Smooth muscle cell of the coronary artery (primary cell): Measurements from ENCODE around the gene ACBD4. TPM values are rescaled to one million over a fixed set of nuclear protein-coding genes. Genes with fewer than 3 reads are reported as not detected.

Experiments used
- total RNA-seq: library from RNA; depleted of rRNA; stranded (reverse); fragments of >200 nt; gene quantifications from 2 replicates; pipeline ENCODE4 v1.2.3, GENCODE V29; 2014; ENCODE audit warnings: low replicate concordance

Gene ACBD4
- 4.3 and 4.8 TPM in 2 replicates for total RNA-seq

DNA sequence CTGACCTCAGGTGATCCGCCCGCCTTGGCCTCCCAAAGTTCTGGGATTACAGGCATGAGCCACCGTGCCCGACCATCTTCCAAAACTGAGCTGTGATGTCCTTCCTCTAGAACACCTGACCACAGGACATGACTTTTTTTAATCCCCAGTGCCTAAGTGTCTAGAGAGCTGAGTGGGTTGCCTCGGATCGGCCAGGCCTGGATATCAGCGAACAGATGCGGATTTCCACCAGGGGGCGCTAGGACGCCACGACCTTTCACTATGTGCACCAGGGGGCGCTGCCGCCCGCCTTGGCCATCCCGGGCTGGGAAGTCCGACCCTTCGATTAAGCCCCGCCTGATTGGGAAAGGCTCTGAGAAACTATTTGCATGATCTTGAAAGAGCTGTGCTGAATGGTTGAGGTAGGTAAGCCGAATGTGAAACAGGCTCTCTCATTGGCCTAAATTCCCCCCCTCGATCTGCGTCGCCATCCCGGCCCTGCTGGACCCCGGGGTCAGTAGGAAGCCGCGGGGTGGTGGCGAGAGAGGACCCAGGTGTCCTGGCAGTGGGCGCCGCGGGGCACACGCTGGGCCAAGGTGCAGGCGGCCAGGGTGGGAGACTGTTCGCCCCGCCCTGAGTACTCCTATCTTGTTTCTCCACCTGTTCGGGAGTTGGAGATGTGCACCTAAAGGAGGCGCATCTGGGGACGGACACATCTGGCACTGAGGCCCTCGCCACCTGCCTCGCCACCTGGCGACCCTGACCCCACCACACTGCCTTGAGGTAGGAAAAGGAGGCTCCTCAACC lies at the start of gene ACBD4:
ACBD4 (plus strand) TSS at position 496 of the 786 bp plus-strand sequence. CDS start 458 bp downstream, outside the sequence.

GRCh38 chr17:45132320-45132571 lies 3.2 kb upstream of the ACBD4 start, which contains the start of gene PLCD3:
Gene PLCD3, minus strand, starts transcription at chr17:45132515. Its CDS starts 105 bp downstream, at chr17:45132410.

DNA sequence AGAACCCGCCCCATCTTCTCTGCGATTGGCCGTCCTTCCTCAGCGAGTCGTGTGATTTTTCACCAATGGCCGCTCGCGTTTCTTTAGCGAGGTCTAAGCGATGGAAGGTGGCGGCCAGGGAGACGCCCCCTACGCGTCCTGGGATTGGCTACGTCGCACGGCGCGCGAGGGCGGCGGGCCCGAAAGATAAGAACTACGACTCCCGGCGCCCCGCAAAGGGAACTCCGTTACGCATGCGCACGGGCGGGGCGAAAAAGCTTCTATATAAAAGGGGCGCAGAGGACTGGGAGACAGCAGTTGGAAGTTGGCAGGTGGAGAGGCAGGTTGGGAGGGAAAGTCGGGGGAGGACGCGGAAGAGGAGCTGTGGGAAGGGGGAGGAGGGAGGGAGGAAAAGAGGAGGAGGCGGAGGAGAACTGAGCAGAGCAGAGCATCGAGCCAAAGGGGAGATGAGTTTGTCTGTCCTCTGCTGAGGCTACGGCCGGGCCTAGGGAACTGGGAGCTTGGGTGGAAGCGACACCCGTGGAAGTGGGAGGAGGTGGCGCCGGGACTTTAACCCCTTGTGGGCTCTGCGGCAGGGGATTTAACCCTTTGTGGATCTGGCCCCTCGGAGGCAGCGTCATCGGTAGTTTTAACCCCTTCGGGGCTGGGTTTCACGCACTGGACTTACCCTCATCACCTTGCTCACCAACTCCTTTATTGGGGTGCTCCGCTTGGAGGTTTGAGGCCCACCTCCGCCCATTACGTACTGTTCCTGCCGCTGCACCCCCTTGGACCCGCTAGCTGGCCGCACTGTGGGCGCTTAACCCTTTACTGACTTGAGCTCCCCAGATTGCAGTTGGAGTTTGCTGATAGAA lies 12.9 kb downstream of the ACBD4 start, which contains the start of gene HEXIM1:
HEXIM1 (plus strand) TSS at position 293 of the 854 bp plus-strand sequence. CDS start 716 bp downstream, outside the sequence.

DNA sequence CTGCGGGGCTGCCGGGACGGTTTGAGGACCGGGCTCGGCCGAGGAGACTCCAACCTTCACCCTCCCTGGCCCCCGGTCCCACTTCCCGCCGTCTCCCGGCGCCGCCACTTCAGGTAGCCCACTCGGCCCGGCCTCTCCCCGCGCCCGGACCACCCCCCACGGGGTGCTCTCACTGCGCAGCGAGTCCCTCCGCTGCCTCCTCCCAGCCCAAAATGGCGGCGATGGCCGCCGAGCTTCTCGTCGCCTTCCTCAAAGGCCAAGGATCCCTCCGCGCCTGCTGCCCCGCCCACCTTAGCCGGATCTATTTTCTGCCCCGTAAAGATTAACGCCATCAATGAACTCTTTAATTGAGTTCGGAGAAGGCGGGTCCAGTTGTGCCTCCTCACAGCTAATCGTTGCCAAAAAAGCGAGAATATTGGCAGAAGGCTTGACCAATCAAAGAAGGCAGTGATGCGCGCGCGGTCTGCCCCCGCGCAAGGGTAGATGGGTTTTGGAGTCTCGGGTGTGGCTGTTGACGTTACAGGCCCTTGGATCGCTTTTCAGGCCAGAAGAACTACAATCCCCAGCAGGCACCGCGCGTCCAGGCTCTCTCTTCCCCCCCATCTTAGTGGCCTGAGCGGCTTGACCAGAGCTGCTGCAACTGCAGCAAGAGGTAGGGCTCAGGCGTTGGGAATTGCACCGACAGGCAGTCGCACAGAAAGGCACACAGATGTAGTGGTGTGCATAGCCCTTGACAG lies 26.0 kb downstream of the ACBD4 start, which contains the start of gene HEXIM2:
HEXIM2 (plus strand) TSS at position 588 of the 737 bp plus-strand sequence. CDS start 919 bp downstream, outside the sequence.

Other genes starting within 250 kb of the ACBD4 start
- gene EFTUD2, start 236.2 kb upstream of the ACBD4 start, total RNA-seq = 113 and 140 TPM in 2 replicates
- gene GFAP, start 220.2 kb upstream of the ACBD4 start, total RNA-seq = 1.1 TPM in 1 of 2 replicates, not detected in the other
- 0.68 TPM in 1 of 2 replicates, not detected in the other for gene KIF18B, start 187.9 kb upstream of the ACBD4 start, total RNA-seq
- 0.08 and 0.23 TPM in 2 replicates for gene C1QL1, start 167.4 kb upstream of the ACBD4 start, total RNA-seq
- gene DCAKD, start 84.1 kb upstream of the ACBD4 start, total RNA-seq = 35.9 and 37.1 TPM in 2 replicates
- 70.2 and 119 TPM in 2 replicates for gene NMT1, start 74.4 kb upstream of the ACBD4 start, total RNA-seq
- 20.0 and 37.3 TPM in 2 replicates for gene PLCD3, start 3.2 kb upstream of the ACBD4 start, total RNA-seq
- 5.9 and 8.6 TPM in 2 replicates for gene HEXIM1, start 12.8 kb downstream of the ACBD4 start, total RNA-seq
- 5.3 and 11.7 TPM in 2 replicates for gene HEXIM2, start 26.2 kb downstream of the ACBD4 start, total RNA-seq
- 2.9 TPM in 1 of 2 replicates, not detected in the other for gene FMNL1, start 86.2 kb downstream of the ACBD4 start, total RNA-seq
- not detected in 2 replicates for gene SPATA32, start 126.4 kb downstream of the ACBD4 start, total RNA-seq
- 1.4 and 1.7 TPM in 2 replicates for gene MAP3K14, start 181.3 kb downstream of the ACBD4 start, total RNA-seq